Colonic mucosa (tissue), 4 donors: ENCODE measurements around the gene TPRKB. TPM values are rescaled to one million over a fixed set of nuclear protein-coding genes. Genes with fewer than 3 reads are reported as not detected.
"Not testable (repeated sequence)": the region's sequence is repeated elsewhere in the genome, so short reads cannot be mapped to it uniquely, and the experiment has no call there.

Source experiments
- DNase-seq: peaks from one replicate; pipeline ENCODE4 v3.0.0-alpha.2; 2020
- H3K27ac ChIP-seq: fragments of 200-600 bp; one replicate; pipeline ENCODE4 v1.8.0; 2021
- H3K27me3 ChIP-seq: fragments of 200-600 bp; one replicate; pipeline ENCODE4 v1.8.0; 2021
- H3K36me3 ChIP-seq: fragments of 200-600 bp; one replicate; pipeline ENCODE4 v1.8.0; 2021
- H3K4me1 ChIP-seq: fragments of 200-600 bp; one replicate; pipeline ENCODE4 v1.8.0; 2021; ENCODE audit warnings: mild to moderate bottlenecking
- H3K4me3 ChIP-seq: fragments of 200-600 bp; one replicate; pipeline ENCODE4 v1.8.0; 2021
- H3K9ac ChIP-seq, 2 donors: one replicate each; pipeline ENCODE4 v1.7.0; 2013; ENCODE audit warnings: control low read depth in 2 of 2, low read depth in 2 of 2, low read length in 2 of 2
- H3K9me3 ChIP-seq: fragments of 200-600 bp; one replicate; pipeline ENCODE4 v1.8.0; 2021
- CTCF ChIP-seq: fragments of 200-600 bp; IDR thresholded peaks from one replicate; pipeline ENCODE4 v1.8.0; 2022; ENCODE audit warnings: antibody characterized with exemption, mild to moderate bottlenecking
- intact Hi-C: fragments of 100-400 bp; cut with DNase I; formaldehyde crosslinking; loops from one replicate; pipeline ENCODE4 v1.14.1; 2022
- total RNA-seq, 2 donors: library from RNA; stranded (reverse); fragmentation: NEBNext Ultra II Directional in 1 of 2; extraction: Animal tissue kit (Norgen Biotek cat#: 25700) in 1 of 2; gene quantifications; one replicate each; pipeline ENCODE4 v1.2.1, GENCODE V29; 2021
- donor health status: healthy.
- donor health status: DM: no; HTN: no; CAD: no.
- donor health status: DM: no; HTN: no; CAD: no.

TPRKB gene
- total RNA-seq, 2 donors from 2014 or later, result 28.2 to 37.5 TPM

GRCh38 chr2:73718421-73718820, 18.7 kb downstream of the TPRKB start:
- Histone ChIP-seq H3K9me3 (no peaks in the 10 kb centered on the region), H3K4me3 (no peak overlapping the region), H3K27ac (no peak overlapping the region), H3K36me3 (no peaks in the 10 kb centered on the region), H3K4me1 (no peaks in the 10 kb centered on the region), H3K9ac (no peak overlapping the region), H3K27me3 (no peaks in the 10 kb centered on the region)
- intact Hi-C loops, result no loop called here
- no peak for TF ChIP-seq CTCF
- DNase-seq, result no peak

- H3K9me3 ChIP-seq, DNase-seq, H3K27me3 ChIP-seq, H3K4me3 ChIP-seq, H3K9ac ChIP-seq, H3K27ac ChIP-seq, H3K4me1 ChIP-seq, intact Hi-C loops, H3K36me3 ChIP-seq: not testable (repeated sequence)
Measured at GRCh38 chr2:73717695-73718094, 19.4 kb downstream of the TPRKB start.

- Histone ChIP-seq H3K4me3 (no peak overlapping the region), H3K27ac (no peak overlapping the region), H3K9ac (no peak overlapping the region), H3K4me1 (no peaks in the 10 kb centered on the region), H3K36me3 (no peaks in the 10 kb centered on the region), H3K9me3 (no peaks in the 10 kb centered on the region), H3K27me3 (no peaks in the 10 kb centered on the region)
- no peak for TF ChIP-seq CTCF
- DNase-seq, result no peak
- intact Hi-C loops, result no loop called here
Measured at GRCh38 chr2:73717251-73717606, 19.9 kb downstream of the TPRKB start.

GRCh38 chr2:73716543-73717250, 20.4 kb downstream of the TPRKB start:
- no peaks in the 10 kb centered on the region for H3K36me3 ChIP-seq
- H3K27me3 ChIP-seq, result no peaks in the 10 kb centered on the region
- no peaks in the 10 kb centered on the region for H3K4me1 ChIP-seq
- H3K27ac ChIP-seq, result no peak overlapping the region
- H3K9ac ChIP-seq, result no peak overlapping the region
- TF ChIP-seq CTCF, result no peak
- peak; percentile 64 for DNase-seq
- H3K4me3 ChIP-seq, result no peak overlapping the region
- H3K9me3 ChIP-seq, result no peaks in the 10 kb centered on the region
- intact Hi-C loops, result no loop called here

- no peaks in the 10 kb centered on the region for H3K36me3 ChIP-seq
- no peak overlapping the region for H3K27ac ChIP-seq
- no peak overlapping the region for H3K4me3 ChIP-seq
- H3K4me1 ChIP-seq, result no peaks in the 10 kb centered on the region
- no peak for DNase-seq
- intact Hi-C loops, result no loop called here
- no peaks in the 10 kb centered on the region for H3K9me3 ChIP-seq
- H3K9ac ChIP-seq, result no peak overlapping the region
- TF ChIP-seq CTCF, result no peak
- H3K27me3 ChIP-seq, result no peaks in the 10 kb centered on the region
Measured at GRCh38 chr2:73714091-73714490, 23.1 kb downstream of the TPRKB start.

- no peaks in the 10 kb centered on the region for H3K4me1 ChIP-seq
- no peaks in the 10 kb centered on the region for H3K27me3 ChIP-seq
- TF ChIP-seq CTCF, result no peak
- H3K36me3 ChIP-seq, result no peaks in the 10 kb centered on the region
- intact Hi-C loops, result no loop called here
- DNase-seq, result no peak
- no peaks in the 10 kb centered on the region for H3K9me3 ChIP-seq
- no peak overlapping the region for H3K27ac ChIP-seq
- H3K9ac ChIP-seq, result no peak overlapping the region
- no peak overlapping the region for H3K4me3 ChIP-seq
Measured at GRCh38 chr2:73708527-73708926, 28.6 kb downstream of the TPRKB start.
